Fibroblast of the aortic adventitia (primary cell): Measurements from ENCODE around the gene ZFYVE19. TPM values are rescaled to one million over a fixed set of nuclear protein-coding genes. Genes with fewer than 3 reads are reported as not detected.

Experiments used
- DNase-seq: peaks from one replicate; pipeline ENCODE4 v3.0.0-alpha.2; 2010; ENCODE audit warnings: low read depth
- H3K4me3 ChIP-seq: 2 replicates; pipeline ENCODE4 v1.5.1; 2011; ENCODE audit warnings: low read depth, mild to moderate bottlenecking, control low read depth, low read length, moderate library complexity
- total RNA-seq: library from RNA; depleted of rRNA; stranded (reverse); fragments of >200 nt; gene quantifications from 2 replicates; pipeline ENCODE4 v1.2.3, GENCODE V29; 2012; ENCODE audit warnings: low replicate concordance
- TF ChIP-seq, protein P1 (sequence below): IDR thresholded peaks from 2 replicates; pipeline ENCODE4 v1.5.1; 2011; ENCODE audit warnings: mild to moderate bottlenecking, low read length, control low read depth, inconsistent platforms; ENCODE audit not compliant: insufficient read depth

The ZFYVE19 gene
- total RNA-seq, 1 donor = 24.9 TPM

- no peak overlapping the region for H3K4me3 ChIP-seq
- TF ChIP-seq, protein P1, sequence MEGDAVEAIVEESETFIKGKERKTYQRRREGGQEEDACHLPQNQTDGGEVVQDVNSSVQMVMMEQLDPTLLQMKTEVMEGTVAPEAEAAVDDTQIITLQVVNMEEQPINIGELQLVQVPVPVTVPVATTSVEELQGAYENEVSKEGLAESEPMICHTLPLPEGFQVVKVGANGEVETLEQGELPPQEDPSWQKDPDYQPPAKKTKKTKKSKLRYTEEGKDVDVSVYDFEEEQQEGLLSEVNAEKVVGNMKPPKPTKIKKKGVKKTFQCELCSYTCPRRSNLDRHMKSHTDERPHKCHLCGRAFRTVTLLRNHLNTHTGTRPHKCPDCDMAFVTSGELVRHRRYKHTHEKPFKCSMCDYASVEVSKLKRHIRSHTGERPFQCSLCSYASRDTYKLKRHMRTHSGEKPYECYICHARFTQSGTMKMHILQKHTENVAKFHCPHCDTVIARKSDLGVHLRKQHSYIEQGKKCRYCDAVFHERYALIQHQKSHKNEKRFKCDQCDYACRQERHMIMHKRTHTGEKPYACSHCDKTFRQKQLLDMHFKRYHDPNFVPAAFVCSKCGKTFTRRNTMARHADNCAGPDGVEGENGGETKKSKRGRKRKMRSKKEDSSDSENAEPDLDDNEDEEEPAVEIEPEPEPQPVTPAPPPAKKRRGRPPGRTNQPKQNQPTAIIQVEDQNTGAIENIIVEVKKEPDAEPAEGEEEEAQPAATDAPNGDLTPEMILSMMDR = no peak
- DNase-seq = no peak
These were observed 31.0 kb upstream of the ZFYVE19 start for GRCh38 chr15:40775740-40776536.

DNA sequence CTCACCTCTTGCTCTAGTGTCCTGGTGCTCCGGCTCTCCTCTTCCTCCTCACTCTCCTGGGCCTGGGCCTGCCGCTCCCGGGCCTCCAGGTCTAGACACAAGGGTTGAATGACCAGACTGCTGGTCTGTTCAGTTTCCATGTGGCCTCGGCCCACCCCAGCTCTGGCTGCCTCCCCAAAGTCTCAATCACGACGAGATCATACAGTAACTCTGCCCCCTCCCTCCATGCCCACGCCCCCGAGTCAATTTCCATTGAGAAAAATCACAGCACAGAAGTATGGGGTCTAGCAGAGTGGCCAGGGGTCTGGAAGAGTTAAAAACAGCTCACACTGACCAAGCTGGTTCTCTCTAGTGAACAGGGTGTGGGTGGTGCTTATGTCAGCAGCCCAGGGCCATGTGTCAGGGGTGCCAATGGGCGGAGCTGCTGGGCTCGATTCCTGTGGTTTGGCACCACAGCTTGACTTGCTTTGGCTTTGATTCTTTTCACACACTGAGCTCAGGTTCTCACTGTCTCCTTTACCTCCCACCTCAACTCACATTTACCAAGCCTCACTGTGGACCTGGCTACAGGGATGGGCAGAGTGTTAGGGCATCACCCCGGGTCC is 30.2 kb upstream of the ZFYVE19 start:
- TF ChIP-seq, protein P1 = no peak
- no peak overlapping the region for H3K4me3 ChIP-seq
- peak; percentile 72 for DNase-seq

GRCh38 chr15:40782609-40783227 is 24.2 kb upstream of the ZFYVE19 start:
- TF ChIP-seq, protein P1 = peak; percentile 45
- DNase-seq = no peak
- no peak overlapping the region for H3K4me3 ChIP-seq

DNA sequence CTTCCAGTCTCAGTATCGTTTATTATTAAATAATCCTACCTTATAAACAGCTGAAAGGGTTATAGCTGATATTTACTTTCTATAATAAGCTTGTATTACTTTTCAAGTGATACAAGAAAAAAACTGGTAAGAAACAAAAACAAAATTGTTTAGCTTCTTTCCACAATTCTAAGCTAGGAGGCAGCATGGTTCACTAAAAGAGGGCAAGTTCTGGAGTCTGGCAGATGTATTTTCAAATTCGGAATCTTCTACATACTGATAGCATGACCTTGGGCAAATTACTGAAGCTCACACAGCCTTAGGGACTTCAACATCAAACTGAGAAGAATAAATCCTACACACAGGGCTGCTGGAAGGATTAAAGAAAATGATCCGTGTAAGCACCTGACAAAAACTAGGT is 21.7 kb upstream of the ZFYVE19 start:
- TF ChIP-seq, protein P1 = no peak
- H3K4me3 ChIP-seq = no peak overlapping the region
- DNase-seq = no peak

DNA sequence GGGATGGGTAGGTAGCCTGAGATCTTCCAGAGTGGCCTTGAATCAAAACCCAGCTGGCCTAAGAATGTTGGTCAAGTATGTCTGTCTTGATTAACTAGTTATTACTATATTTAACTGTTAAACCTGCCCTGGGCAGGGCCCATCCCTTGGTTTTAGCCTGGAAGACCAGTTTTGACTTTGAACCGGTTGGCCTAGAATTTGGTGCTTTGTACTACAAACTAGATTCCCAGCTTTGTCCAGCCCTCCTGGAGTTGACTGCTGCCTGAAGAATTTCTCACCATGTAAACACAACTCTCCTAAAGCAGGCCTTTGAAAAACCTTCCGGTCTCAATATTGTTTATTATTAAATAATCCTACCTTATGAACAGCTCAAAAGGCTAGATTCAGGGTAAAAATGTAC is 21.1 kb upstream of the ZFYVE19 start:
- no peak for DNase-seq
- TF ChIP-seq, protein P1 = no peak

GRCh38 chr15:40787344-40787841 is 19.5 kb upstream of the ZFYVE19 start:
- TF ChIP-seq, protein P1 = no peak
- peak; percentile 71 for DNase-seq
- no peak overlapping the region for H3K4me3 ChIP-seq

More for the DNA sequence above, 21.1 kb upstream of the ZFYVE19 start:
- no peak overlapping the region for H3K4me3 ChIP-seq
